HFFc6 (cell line): ENCODE results near the gene IL1R1. TPM values are rescaled to one million over a fixed set of nuclear protein-coding genes. Genes with fewer than 3 reads are reported as not detected.

Experiments
- DNase-seq: peaks from one replicate; pipeline ENCODE4 v3.0.0-alpha.2; 2018
- H3K27ac Mint-ChIP-seq: 2 replicates; pipeline ENCODE4 v1.8.0; 2020; ENCODE audit warnings: mild to moderate bottlenecking, mixed read lengths
- H3K27me3 Mint-ChIP-seq: 2 replicates; pipeline ENCODE4 v1.8.0; 2021; ENCODE audit warnings: mild to moderate bottlenecking, moderate library complexity, mixed read lengths; ENCODE audit not compliant: insufficient read depth
- H3K36me3 Mint-ChIP-seq: 2 replicates; pipeline ENCODE4 v1.8.0; 2021; ENCODE audit warnings: low read depth, mixed read lengths
- H3K4me1 Mint-ChIP-seq: 2 replicates; pipeline ENCODE4 v1.8.0; 2020; ENCODE audit warnings: low read depth, mixed read lengths
- H3K4me3 Mint-ChIP-seq: 2 replicates; pipeline ENCODE4 v1.8.0; 2020; ENCODE audit warnings: mild to moderate bottlenecking, moderate library complexity, mixed read lengths
- H3K9me3 Mint-ChIP-seq: 2 replicates; pipeline ENCODE4 v1.8.0; 2020; ENCODE audit warnings: mild to moderate bottlenecking, mixed read lengths
- total RNA-seq, 6 experiments: library from RNA; stranded (reverse); fragmentation: NEBNext Ultra II Directional; extraction: Animal tissue kit (Norgen Biotek cat#: 25700); gene quantifications; 2 replicates in 1 of 6; 3 replicates in 5 of 6; pipeline ENCODE4 v1.2.3, GENCODE V29; 2021
- TF ChIP-seq, protein P1 (sequence below): fragments of 200-600 bp; sonication (generic); IDR thresholded peaks from 2 replicates; pipeline ENCODE4 v1.5.0; 2021; ENCODE audit warnings: antibody characterized with exemption, mild to moderate bottlenecking

IL1R1 gene
- total RNA-seq, 6 experiments from 2014 or later: 13.8 to 25.0 (median 22.9) TPM

DNA sequence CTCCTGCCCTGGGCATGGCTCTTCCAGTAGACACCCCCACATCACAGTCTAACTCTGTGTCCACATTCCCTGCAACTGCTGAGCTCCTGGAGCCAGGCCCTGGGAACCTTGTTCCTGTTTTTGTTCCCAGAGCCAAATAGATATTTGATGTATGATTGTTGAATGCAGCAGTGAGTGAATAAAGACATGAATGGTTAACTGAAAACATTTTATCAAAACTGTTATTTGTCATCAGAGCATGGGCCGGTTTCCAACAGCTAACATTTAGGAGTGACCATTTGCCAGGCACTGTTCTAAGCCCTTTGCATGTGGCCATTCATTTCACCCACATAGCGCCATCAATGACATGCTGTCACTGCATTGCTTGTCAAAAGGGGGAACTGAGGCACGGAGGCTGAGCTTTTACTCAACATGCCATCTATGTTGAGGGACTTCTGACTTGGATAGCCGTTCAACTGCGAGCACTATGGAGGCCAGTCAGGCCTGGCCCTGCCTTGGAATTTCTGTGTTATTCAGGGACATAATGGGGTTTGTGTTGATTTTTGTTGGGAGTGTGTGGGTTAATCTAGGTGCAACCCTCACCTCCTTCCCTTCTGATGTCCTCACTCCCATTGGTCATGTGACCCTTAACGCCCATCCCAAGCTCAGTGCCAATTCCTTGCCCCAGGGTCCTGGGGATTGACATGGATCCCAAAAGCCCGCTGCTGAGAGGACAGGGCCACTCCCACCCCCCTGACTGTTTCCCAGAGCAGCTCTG lies 12.6 kb downstream of the IL1R1 start:
- peaks cover 1% of the 10 kb centered on the region; the same call in 1 of the 2 replicates for H3K27me3 Mint-ChIP-seq
- H3K36me3 Mint-ChIP-seq: peaks cover 54% of the 10 kb centered on the region
- DNase-seq: no peak
- peaks cover 13% of the 10 kb centered on the region; the same call in 1 of the 2 replicates for H3K4me1 Mint-ChIP-seq
- no peaks in the 10 kb centered on the region for H3K9me3 Mint-ChIP-seq
- H3K27ac Mint-ChIP-seq: no peak overlapping the region
- no peak overlapping the region for H3K4me3 Mint-ChIP-seq
- TF ChIP-seq, protein P1, sequence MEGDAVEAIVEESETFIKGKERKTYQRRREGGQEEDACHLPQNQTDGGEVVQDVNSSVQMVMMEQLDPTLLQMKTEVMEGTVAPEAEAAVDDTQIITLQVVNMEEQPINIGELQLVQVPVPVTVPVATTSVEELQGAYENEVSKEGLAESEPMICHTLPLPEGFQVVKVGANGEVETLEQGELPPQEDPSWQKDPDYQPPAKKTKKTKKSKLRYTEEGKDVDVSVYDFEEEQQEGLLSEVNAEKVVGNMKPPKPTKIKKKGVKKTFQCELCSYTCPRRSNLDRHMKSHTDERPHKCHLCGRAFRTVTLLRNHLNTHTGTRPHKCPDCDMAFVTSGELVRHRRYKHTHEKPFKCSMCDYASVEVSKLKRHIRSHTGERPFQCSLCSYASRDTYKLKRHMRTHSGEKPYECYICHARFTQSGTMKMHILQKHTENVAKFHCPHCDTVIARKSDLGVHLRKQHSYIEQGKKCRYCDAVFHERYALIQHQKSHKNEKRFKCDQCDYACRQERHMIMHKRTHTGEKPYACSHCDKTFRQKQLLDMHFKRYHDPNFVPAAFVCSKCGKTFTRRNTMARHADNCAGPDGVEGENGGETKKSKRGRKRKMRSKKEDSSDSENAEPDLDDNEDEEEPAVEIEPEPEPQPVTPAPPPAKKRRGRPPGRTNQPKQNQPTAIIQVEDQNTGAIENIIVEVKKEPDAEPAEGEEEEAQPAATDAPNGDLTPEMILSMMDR: no peak

DNA sequence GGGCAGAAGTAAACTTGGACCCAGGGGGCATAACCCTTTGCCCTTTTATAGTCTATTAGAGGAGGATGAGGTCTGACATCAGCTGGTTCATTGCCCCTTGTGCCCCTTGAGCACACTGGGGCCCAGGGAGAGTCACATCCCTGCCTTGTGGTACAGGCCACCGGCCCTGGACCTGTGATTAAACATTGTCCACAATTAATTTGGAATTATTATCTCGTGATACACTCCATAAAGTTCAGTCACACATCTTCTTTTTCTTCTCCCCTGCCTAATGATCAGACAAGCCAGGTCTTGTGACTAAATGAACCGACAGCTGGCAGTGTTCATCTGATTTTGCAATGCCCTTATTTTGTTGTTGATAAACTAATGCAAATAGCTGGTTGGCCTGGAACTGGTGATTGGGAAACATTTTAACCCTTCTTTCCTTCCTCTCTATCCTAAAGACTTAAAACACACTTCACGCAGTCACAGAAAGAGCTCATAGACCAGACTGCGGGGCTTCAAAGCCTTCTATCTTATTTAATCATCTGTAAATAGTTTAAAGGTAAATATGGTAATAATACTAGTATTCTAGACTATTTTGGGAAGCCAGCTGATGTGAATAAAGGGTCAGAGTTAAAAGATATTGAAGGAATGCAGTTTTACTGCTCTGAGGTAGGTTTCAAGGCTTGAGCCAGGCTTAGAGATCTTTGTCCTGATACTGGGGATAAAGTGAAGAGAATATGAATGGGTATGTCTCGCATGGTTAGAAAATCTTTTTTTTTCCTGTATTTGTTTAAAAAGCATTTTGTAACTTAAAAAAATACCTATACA lies 13.4 kb downstream of the IL1R1 start:
- H3K4me3 Mint-ChIP-seq: no peak overlapping the region
- no peak overlapping the region for H3K27ac Mint-ChIP-seq
- peaks cover 13% of the 10 kb centered on the region; the same call in 1 of the 2 replicates for H3K4me1 Mint-ChIP-seq
- TF ChIP-seq, protein P1: no peak
- H3K9me3 Mint-ChIP-seq: no peaks in the 10 kb centered on the region
- DNase-seq: no peak
- peaks cover 53% of the 10 kb centered on the region for H3K36me3 Mint-ChIP-seq
- H3K27me3 Mint-ChIP-seq: peaks cover 1% of the 10 kb centered on the region; the same call in 1 of the 2 replicates

DNA sequence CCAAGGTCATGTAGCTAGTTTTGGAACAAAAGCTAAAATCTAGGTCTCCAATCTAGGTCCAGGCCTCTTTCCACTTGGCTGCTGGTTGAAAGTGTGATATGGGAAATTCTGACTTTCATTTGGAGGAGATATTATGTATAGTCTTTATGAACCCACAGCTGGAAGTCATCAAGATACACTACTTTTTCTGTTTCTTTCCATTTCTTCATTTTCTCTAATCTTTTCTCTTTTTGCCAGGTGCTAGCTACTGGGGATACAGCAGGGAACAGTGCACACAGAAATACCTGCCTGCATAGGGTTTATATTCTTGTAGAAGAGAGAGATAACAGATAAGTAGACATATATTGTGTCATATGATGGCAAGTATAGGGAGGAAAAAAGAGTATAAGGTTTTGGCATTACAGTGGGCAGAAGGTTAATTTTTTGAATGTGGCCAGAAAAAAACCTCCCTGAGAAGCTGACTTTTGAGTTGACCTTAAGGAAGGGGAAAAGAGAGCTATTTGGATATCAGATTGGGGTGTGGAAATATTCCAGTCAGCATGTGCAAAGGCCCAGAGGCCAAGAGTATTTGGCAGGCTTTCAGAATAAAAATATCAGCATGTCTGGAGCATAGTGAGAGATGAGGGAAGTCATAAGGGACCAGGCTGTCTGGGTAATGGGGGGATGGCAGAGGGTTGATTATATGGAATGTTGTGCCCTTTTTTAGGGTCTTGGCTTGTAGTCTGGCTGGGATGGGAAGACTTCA lies 15.6 kb downstream of the IL1R1 start:
- Mint-ChIP-seq H3K4me3 (no peak overlapping the region), H3K27ac (no peak overlapping the region)

DNA sequence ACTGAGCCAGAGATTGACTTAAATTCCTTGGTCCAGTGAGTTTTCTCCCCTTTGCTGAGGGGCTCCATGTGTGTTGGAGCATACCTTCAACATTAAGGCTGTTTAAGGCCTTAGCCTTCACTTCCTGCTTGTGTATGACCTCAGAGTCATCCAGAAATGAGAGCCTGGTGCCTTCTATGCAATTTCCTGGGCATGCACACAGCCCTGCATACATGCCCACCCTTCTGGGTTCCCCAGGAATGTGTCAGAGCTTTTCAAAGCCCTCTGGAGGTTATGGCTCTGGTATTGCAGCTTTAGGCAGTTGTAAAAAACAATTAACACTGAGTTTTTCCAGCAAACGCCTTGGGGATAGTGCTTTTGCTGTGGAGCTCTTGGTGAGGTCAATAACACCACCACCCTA lies 16.7 kb downstream of the IL1R1 start:
- peak; percentile 18 for DNase-seq
- Mint-ChIP-seq H3K27ac (no peak overlapping the region), H3K4me3 (no peak overlapping the region), H3K36me3 (peaks cover 41% of the 10 kb centered on the region), H3K4me1 (peaks cover 24% of the 10 kb centered on the region), H3K27me3 (no peaks in the 10 kb centered on the region), H3K9me3 (no peaks in the 10 kb centered on the region)
- TF ChIP-seq, protein P1: no peak

More for the DNA sequence above, 15.6 kb downstream of the IL1R1 start:
- no peaks in the 10 kb centered on the region for H3K27me3 Mint-ChIP-seq
- H3K9me3 Mint-ChIP-seq: no peaks in the 10 kb centered on the region
- TF ChIP-seq, protein P1: no peak
- no peak for DNase-seq
- H3K4me1 Mint-ChIP-seq: peaks cover 22% of the 10 kb centered on the region
- peaks cover 45% of the 10 kb centered on the region for H3K36me3 Mint-ChIP-seq

DNA sequence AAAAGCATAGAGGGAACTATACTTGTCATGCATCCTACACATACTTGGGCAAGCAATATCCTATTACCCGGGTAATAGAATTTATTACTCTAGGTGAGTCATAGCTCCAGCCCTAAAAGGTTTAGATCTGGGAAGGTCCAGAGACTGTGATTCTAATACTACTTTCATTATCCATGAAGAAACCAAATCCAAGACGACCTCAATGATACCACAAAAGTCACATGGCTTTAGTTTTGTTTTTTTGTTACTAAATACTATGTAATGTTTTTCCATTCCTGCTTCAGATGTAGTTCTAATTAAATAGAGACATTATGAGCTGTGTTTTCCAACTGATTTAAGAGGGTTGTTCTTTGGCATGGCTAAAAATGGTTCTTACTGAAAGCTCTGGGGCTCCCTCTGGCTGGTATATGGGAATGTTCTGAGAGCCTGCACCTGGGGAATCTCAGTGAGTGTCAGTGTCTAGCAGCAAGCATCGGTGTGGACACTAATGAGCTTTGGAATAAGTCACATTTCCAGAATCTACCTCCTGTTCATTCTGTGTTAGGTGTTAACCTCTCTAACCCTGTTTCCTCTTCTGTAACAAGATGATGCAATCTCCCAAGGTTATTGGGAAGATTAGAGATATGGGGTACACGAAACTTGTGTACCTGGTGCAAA lies 23.8 kb downstream of the IL1R1 start:
- peak; percentile 74 for DNase-seq
- Mint-ChIP-seq H3K4me1 (peaks cover 25% of the 10 kb centered on the region), H3K4me3 (peak overlapping the region; percentile 53), H3K27me3 (no peaks in the 10 kb centered on the region), H3K27ac (peak overlapping the region; percentile 69), H3K36me3 (peaks cover 5% of the 10 kb centered on the region), H3K9me3 (no peaks in the 10 kb centered on the region)
- TF ChIP-seq, protein P1: peak; percentile 81
